HepG2 (cell line): ENCODE results near the gene LRRC70. TPM values are rescaled to one million over a fixed set of nuclear protein-coding genes. Genes with fewer than 3 reads are reported as not detected.

ENCODE experiments used
- ATAC-seq: fragments of 200-7000 bp; cut with Tn5 transposase; 3 replicates; pipeline ENCODE4 v1.9.1; 2020; ENCODE audit warnings: mild to moderate bottlenecking, moderate library complexity
- BruUV-seq: library from RNA; stranded (reverse); fragments of 400-500 nt; replicated peaks from 2 replicates; lab custom pipeline; 2021; lab: Mats Ljungman, UMichigan
- CTCF ChIA-PET: fragments of 300-600 bp; formaldehyde crosslinking; extraction: SDS; loops from one replicate; lab custom pipeline; 2021; ENCODE audit warnings: low total read pairs, inconsistent platforms, low intra/inter-chr PET ratio; lab: Yijun Ruan, JAX
- POLR2A ChIA-PET: fragments of 350-600 bp; sonication (Branson Sonifier 250); formaldehyde crosslinking; loops from one replicate; lab custom pipeline; 2020; ENCODE audit warnings: antibody characterized with exemption, inconsistent platforms; lab: Yijun Ruan, JAX
- DNase-seq: peaks from one replicate; pipeline ENCODE4 v3.0.0-alpha.2; 2015; ENCODE audit warnings: low spot score
- FAIRE-seq: peaks from 3 replicates; lab custom pipeline; 2011; peaks lifted over from hg19 to GRCh38; lab: Jason Lieb, UNC
- H2AFZ ChIP-seq: one replicate; pipeline ENCODE4 v1.6.1; 2011; ENCODE audit warnings: low read length, inconsistent platforms
- H3K27ac ChIP-seq: fragments of 300-600 bp; 3 replicates; pipeline ENCODE4 v1.8.0; 2011; ENCODE audit warnings: mixed run types, mild to moderate bottlenecking, mixed read lengths, low read length, inconsistent platforms; ENCODE audit not compliant: insufficient read depth; ENCODE audit errors: extremely low read length
- H3K27me3 ChIP-seq, 2 experiments: fragments of 200-600 bp in 1 of 2; 2 replicates in 1 of 2; 3 replicates in 1 of 2; pipeline versions ENCODE4 v1.6.0 to v1.8.0; 2011; ENCODE audit warnings: low read length in 2 of 2, mild to moderate bottlenecking in 2 of 2, moderate library complexity in 2 of 2, inconsistent platforms in 1 of 2; ENCODE audit not compliant: insufficient read depth in 2 of 2, control insufficient read depth in 1 of 2
- H3K36me3 ChIP-seq, 2 experiments: fragments of 200-600 bp in 1 of 2; replicated peaks in 1 of 2; 2 replicates in 1 of 2; 3 replicates in 1 of 2; pipeline versions ENCODE4 v1.5.1 to v1.8.0; 2011; ENCODE audit warnings: low read length in 2 of 2, inconsistent platforms in 1 of 2; ENCODE audit not compliant: insufficient read depth in 2 of 2, control insufficient read depth in 1 of 2
- H3K4me1 ChIP-seq: 2 replicates; pipeline ENCODE4 v1.5.1; 2012; ENCODE audit warnings: low read length, inconsistent platforms; ENCODE audit not compliant: insufficient read depth
- H3K4me2 ChIP-seq: 2 replicates; pipeline ENCODE4 v1.6.0; 2011; ENCODE audit warnings: low read depth, low read length, inconsistent platforms
- H3K4me3 ChIP-seq, 3 experiments: fragments of 200-600 bp in 1 of 3; sonication (generic), shearing (Covaris generic) in 1 of 3; replicated peaks in 1 of 3; 2 replicates each; pipeline ENCODE4 v1.5.1; 2011 to 2016; ENCODE audit warnings: low read length in 3 of 3, inconsistent platforms in 2 of 3, low read depth in 2 of 3, mild to moderate bottlenecking in 2 of 3, control low read depth in 1 of 3, mixed read lengths in 1 of 3; ENCODE audit not compliant: insufficient read depth in 1 of 3
- H3K79me2 ChIP-seq: one replicate; pipeline ENCODE4 v1.6.1; 2011; ENCODE audit warnings: low read length, inconsistent platforms; ENCODE audit not compliant: insufficient read depth
- H3K9ac ChIP-seq: 2 replicates; pipeline ENCODE4 v1.6.0; 2011; ENCODE audit warnings: mild to moderate bottlenecking, low read depth, low read length, inconsistent platforms; ENCODE audit not compliant: insufficient read depth
- H3K9me3 ChIP-seq: 2 replicates; pipeline ENCODE4 v1.5.1; 2012; ENCODE audit warnings: mild to moderate bottlenecking, low read length
- H4K20me1 ChIP-seq: 2 replicates; pipeline ENCODE4 v1.6.0; 2011; ENCODE audit warnings: inconsistent platforms, mild to moderate bottlenecking, low read length, moderate library complexity; ENCODE audit not compliant: insufficient read depth
- ARID3A ChIP-seq: IDR thresholded peaks from 2 replicates; pipeline ENCODE4 v1.6.1; 2012; ENCODE audit warnings: low read depth, low read length, improper control_type of control experiment
- ATRX ChIP-seq: sonication (generic); formaldehyde crosslinking; IDR thresholded peaks from 2 replicates; pipeline ENCODE4 v1.4.0; 2020; ENCODE audit warnings: missing genetic modification reagents, borderline replicate concordance
- CEBPB ChIP-seq: IDR thresholded peaks from 2 replicates; pipeline ENCODE4 v1.6.1; 2011; ENCODE audit warnings: low read depth, low read length, improper control_type of control experiment, borderline replicate concordance
- IRF2 ChIP-seq: IDR thresholded peaks from 2 replicates; pipeline ENCODE4 v1.6.1; 2018; ENCODE audit warnings: missing genetic modification reagents, missing compliant biosample characterization
- JUND ChIP-seq: sonication (generic); formaldehyde crosslinking; IDR thresholded peaks from 2 replicates; pipeline ENCODE4 v1.8.0; 2022; ENCODE audit warnings: mild to moderate bottlenecking, missing genetic modification reagents
- MLX ChIP-seq: IDR thresholded peaks from 2 replicates; pipeline ENCODE4 v1.6.1; 2016
- NR2C2 ChIP-seq: sonication (generic); formaldehyde crosslinking; IDR thresholded peaks from 2 replicates; pipeline ENCODE4 v1.4.0; 2020; ENCODE audit warnings: missing genetic modification reagents, mild to moderate bottlenecking, moderate library complexity, borderline replicate concordance
- ZBTB21 ChIP-seq: sonication (generic); formaldehyde crosslinking; IDR thresholded peaks from 2 replicates; pipeline ENCODE4 v1.4.0; 2020; ENCODE audit warnings: missing genetic modification reagents
- ZBTB34 ChIP-seq: sonication (generic); formaldehyde crosslinking; IDR thresholded peaks from 2 replicates; pipeline ENCODE4 v1.8.0; 2022; ENCODE audit warnings: mild to moderate bottlenecking, missing genetic modification reagents
- ZNF24 ChIP-seq: fragments of 450-650 bp; IDR thresholded peaks from 2 replicates; pipeline ENCODE4 v1.6.1; 2017; ENCODE audit warnings: antibody characterized with exemption, mild to moderate bottlenecking
- ZNF557 ChIP-seq: sonication (generic); formaldehyde crosslinking; IDR thresholded peaks from 2 replicates; pipeline ENCODE4 v1.4.0; 2020; ENCODE audit warnings: missing genetic modification reagents
- ZNF597 ChIP-seq: sonication (generic); formaldehyde crosslinking; IDR thresholded peaks from 2 replicates; pipeline ENCODE4 v1.5.0; 2020; ENCODE audit warnings: missing genetic modification reagents
- WGBS: methylation state at CpG from one replicate; pipeline ENCODE4 v1.1.6; 2017; ENCODE audit warnings: low lambda C conversion rate; 5-methylcytosine and 5-hydroxymethylcytosine counted together
- in situ Hi-C: cut with HindIII; loops from 2 replicates; pipeline ENCODE4 v1.10.0; 2017; ENCODE audit warnings: low pct_unique_long_range_greater_than_20kb; ENCODE audit not compliant: extremely low pct_ligation_motif_present
- intact Hi-C: fragments of 100-400 bp; cut with micrococcal nuclease; formaldehyde crosslinking; loops from one replicate; pipeline ENCODE4 v1.10.0; 2022; ENCODE audit not compliant: unreplicated experiment
- polyA plus RNA-seq, 8 experiments: library from polyadenylated mRNA; depleted of rRNA in 3 of 8; stranded (reverse) in 7 of 8; unstranded in 1 of 8; fragments of >200 nt; fragmentation: Illumina TruSeq in 4 of 8; extraction: Trizol in 4 of 8; gene quantifications; 2 replicates each; pipeline versions ENCODE4 v1.2.1 to v1.2.3, GENCODE V29; 2011 to 2016; ENCODE audit warnings: low read depth in 4 of 8, missing spikeins in 1 of 8, mixed read lengths in 1 of 8; ENCODE audit not compliant: insufficient read depth in 1 of 8
- total RNA-seq, 5 experiments: library from RNA; depleted of rRNA; stranded (reverse); fragments of >200 nt; fragmentation: Illumina TruSeq; extraction: Trizol; gene quantifications; 2 replicates each; pipeline ENCODE4 v1.2.3, GENCODE V29; 2016; ENCODE audit warnings: low read depth in 1 of 5
- TF ChIP-seq, protein P1 (sequence below): sonication (generic); formaldehyde crosslinking; IDR thresholded peaks from 2 replicates; pipeline ENCODE4 v1.8.1; 2023; ENCODE audit warnings: mild to moderate bottlenecking, missing genetic modification reagents
- TF ChIP-seq, protein P2 (sequence below): sonication (generic); formaldehyde crosslinking; IDR thresholded peaks from 2 replicates; pipeline ENCODE4 v1.5.0; 2020; ENCODE audit warnings: mild to moderate bottlenecking, missing genetic modification reagents, borderline replicate concordance

Gene LRRC70
- total and polyA plus RNA-seq, 2 of the 13 experiments (the other 11 are each of a cell fraction or from before 2014, with no cell fraction given): 0.05 to 0.71 TPM

GRCh38 chr5:62584391-62584790 lies 5.8 kb downstream of the LRRC70 start (continued):
- TF ChIP-seq ARID3A: no peak

DNA sequence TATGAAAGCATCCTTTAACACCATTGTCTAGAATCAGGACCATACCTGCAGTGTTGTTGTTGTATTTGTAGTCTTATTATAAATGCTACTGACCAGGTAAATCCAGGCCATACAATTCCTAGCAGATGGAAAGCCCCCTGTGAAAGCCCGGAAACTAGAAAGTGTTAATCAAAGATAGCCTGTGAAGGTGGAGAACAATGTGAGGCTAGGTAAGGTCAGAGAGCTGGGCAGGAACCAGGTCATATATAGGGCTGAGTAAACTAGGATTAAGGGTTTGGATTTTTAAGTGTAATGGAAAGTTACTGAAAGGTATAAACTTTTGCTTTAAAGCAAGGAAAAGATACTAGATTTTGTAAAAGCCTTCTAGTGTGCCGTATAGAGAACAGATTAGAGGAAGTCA lies 6.7 kb downstream of the LRRC70 start:
- H3K4me3 ChIP-seq: no peak overlapping the region
- H3K27me3 ChIP-seq: no peaks in the 10 kb centered on the region
- H3K9me3 ChIP-seq: no peaks in the 10 kb centered on the region
- H3K4me2 ChIP-seq: no peak overlapping the region
- BruUV-seq: no TSS peak
- no peaks in the 10 kb centered on the region for H4K20me1 ChIP-seq
- POLR2A ChIA-PET: no interaction called here
- H3K4me1 ChIP-seq: peaks cover 19% of the 10 kb centered on the region
- no peak for ATAC-seq
- no peak overlapping the region for H3K27ac ChIP-seq
- H3K79me2 ChIP-seq: no peaks in the 10 kb centered on the region
- H2AFZ ChIP-seq: no peak overlapping the region
- CTCF ChIA-PET: no interaction called here
- in situ Hi-C loops: no loop called here
- DNase-seq: no peak
- intact Hi-C loops: no loop called here
- H3K9ac ChIP-seq: no peak overlapping the region
- WGBS: 94% methylated on average over 2 of the region's 2 CpGs
- H3K36me3 ChIP-seq: peaks cover 0 to 12% of the 10 kb centered on the region in 2 experiments; a peak in 4 of 5 replicates
- no peak for FAIRE-seq
- no peak for TF ChIP-seq JUND
- no peak for TF ChIP-seq ZBTB34 (CRISPR knock-in tag)
- TF ChIP-seq, protein P1, sequence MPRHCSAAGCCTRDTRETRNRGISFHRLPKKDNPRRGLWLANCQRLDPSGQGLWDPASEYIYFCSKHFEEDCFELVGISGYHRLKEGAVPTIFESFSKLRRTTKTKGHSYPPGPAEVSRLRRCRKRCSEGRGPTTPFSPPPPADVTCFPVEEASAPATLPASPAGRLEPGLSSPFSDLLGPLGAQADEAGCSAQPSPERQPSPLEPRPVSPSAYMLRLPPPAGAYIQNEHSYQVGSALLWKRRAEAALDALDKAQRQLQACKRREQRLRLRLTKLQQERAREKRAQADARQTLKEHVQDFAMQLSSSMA (CRISPR knock-in tag): no peak
- no peak for TF ChIP-seq ZNF24
- no peak for TF ChIP-seq ZNF557 (CRISPR knock-in tag)
- TF ChIP-seq, protein P2, sequence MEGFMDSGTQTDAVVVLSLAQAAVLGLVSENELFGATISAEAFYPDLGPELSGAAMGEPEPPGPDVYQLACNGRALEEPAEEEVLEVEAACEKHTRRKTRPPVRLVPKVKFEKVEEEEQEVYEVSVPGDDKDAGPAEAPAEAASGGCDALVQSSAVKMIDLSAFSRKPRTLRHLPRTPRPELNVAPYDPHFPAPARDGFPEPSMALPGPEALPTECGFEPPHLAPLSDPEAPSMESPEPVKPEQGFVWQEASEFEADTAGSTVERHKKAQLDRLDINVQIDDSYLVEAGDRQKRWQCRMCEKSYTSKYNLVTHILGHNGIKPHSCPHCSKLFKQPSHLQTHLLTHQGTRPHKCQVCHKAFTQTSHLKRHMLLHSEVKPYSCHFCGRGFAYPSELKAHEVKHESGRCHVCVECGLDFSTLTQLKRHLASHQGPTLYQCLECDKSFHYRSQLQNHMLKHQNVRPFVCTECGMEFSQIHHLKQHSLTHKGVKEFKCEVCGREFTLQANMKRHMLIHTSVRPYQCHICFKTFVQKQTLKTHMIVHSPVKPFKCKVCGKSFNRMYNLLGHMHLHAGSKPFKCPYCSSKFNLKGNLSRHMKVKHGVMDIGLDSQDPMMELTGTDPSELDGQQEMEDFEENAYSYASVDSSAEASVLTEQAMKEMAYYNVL (CRISPR knock-in tag): no peak
- TF ChIP-seq ATRX (CRISPR knock-in tag): no peak
- no peak for TF ChIP-seq ZBTB21 (CRISPR knock-in tag)
- TF ChIP-seq IRF2 (CRISPR knock-in tag): no peak
- no peak for TF ChIP-seq NR2C2 (CRISPR knock-in tag)
- no peak for TF ChIP-seq MLX (CRISPR knock-in tag)
- no peak for TF ChIP-seq ZNF597
- no peak for TF ChIP-seq CEBPB
